GOT3 (cell line): ENCODE data around the gene DOCK9.

Experiments
- DNase-seq: peaks from one replicate; lab custom pipeline; 2025; ENCODE audit warnings: mixed read lengths; lab: John Stamatoyannopoulos, UW

DOCK9 gene

DNA sequence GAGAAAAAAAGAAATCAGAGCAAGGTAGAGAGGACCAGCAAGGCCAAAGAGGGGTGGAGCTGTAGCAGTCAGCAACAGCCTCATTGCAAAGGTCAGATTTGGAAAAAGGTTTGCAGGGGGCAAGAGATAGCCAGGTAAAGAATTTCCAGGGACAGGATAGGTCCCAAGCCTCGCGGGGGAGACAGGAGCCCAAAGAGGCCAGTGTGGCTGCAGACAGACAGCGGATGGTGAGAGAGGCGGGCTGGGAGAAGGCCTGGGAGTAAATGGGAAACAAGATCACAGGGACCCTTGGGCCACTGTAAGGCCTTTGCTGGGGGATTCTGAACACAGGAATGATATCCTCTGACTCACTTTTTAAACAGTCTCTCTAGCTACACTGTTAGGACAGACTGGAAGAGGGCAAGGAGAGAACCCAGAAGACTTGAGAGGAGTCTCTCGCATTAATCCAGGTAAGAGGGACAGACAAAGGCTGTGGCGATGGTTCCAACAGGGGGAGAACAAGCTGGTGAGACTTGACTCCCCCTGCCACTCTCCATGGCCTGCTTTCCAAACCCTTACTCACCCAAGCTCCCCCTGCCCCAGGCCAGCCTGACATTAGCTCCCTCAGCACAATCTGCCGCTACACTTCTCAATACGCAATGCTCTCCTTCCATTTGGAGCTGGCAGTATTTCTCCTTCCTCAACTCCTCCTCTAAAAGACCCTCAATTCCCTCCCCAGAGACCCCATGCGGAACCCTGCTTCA is 31.8 kb downstream of the DOCK9 start:
- no peak for DNase-seq

DNA sequence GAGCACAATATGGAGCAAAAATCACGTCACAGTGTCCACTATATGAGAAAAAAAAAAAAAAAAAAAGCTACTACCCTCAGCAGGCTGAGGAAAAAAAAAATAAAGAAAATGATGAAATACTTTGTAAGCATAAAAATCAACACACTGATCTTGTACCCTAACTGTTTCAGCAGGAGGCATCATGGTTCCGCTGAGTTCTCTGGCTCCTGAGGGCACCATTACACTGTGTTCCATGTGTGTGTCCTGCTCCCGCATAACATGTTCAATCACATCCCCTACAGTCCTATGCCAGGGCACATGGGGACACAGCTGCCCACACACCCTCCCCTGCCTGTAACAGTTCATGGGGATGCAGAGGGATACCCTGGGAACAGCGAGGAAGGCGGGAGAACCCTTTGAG is 33.5 kb downstream of the DOCK9 start:
- DNase-seq = no peak

DNA sequence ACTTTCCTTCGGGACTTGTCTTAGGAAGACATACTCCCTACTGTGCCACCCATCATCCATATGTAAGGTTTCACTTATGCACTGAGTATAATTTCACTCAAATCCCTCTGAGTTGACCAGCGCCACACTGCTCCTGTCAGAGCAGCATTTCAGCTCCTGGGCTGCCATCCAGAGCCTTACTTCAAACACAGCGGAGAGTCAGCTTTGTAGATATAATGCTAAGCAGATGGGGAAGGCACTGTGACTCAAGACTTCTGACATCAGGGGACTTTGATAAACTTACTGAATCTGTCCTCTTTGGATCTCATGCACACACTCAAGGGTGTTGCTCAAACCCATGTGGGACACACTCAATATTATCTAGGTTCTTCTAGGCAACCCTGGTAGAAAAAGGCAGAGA is 34.9 kb downstream of the DOCK9 start:
- DNase-seq = no peak

DNA sequence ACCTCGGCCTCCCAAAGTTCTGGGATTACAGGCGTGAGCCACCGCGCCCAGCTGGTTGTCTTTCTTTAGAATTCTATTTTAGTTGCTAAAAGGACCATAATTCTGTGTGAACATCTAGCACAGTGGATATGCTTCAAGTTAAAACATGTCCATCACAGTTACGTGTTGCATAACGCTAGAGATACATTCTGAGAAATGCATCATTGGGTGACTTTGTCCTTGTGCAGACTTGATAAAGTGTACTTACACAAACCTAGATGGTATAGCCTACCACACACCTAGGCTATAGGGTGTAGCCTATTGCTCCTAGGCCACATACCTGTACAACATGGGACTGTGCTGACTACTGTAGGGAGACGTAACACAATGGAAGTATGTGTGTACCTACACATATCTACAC is 35.4 kb downstream of the DOCK9 start:
- no peak for DNase-seq

DNA sequence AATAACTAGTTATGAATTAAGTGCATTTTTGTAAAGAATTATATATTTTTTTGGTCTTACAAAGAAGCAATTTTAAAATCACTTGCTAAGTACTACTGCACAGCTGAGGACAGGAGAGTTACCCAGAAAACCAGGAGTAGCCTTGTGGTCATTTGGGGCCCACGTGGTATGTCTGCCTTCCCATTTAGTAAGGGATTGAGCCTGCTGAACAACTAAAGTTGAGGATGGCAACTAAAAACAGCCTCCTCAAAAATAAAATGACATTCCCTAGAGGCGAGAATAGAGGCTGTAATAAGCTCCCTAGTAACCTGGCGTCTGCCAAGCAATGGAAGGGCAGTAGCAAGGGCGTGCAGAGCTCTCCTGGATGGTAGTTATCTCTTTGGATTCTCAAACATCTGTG is 36.3 kb downstream of the DOCK9 start:
- DNase-seq = no peak

DNA sequence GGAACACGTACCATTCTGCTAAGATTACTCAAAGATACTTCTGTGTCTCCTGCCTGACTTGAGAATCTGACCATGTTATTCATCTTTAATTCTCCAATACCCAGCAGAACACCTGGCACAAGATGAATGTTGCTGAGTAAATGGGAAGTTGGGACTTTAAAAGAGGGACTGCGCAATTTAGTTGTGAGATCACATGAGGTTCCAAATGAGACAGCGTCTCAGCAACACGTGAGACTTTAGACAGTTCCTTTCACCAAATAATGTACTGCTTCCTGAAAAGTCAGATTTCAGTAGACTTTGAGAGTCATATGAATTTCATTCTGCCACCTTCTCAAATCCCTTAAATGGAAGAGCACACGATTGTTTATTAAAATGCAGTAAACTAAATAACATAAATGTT is 36.7 kb downstream of the DOCK9 start:
- DNase-seq = no peak

DNA sequence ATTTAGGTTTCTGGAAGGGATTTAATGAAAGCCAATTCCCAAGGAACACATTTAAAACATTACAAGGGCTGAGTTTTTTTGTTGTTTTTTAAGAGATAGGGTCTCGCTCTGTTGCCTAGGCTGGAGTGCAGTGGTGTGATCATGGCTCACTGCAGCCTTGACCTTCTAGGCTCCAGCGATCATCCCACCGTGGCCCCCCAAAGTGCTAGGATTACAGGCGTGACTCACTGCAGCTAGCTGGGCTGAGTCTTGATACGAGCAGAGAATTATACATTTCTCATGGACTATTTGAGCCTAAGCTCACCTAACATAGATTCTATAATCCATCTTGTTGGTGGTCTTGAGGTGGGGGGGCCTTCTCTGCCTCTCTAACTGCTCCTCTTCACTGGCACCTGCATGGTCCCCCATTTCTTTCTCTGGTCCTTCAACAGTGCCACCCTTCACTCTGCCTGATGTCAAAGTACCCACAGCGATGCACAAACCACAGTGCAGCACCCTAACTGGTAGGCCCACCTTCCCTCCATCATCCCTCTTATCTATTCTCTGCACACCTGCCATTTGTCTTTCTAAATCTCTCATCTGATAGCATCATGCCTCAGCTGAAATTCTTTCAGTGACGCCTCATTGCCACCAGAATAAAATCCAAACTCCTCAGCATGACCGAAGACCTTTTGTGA is 37.4 kb downstream of the DOCK9 start:
- no peak for DNase-seq

DNA sequence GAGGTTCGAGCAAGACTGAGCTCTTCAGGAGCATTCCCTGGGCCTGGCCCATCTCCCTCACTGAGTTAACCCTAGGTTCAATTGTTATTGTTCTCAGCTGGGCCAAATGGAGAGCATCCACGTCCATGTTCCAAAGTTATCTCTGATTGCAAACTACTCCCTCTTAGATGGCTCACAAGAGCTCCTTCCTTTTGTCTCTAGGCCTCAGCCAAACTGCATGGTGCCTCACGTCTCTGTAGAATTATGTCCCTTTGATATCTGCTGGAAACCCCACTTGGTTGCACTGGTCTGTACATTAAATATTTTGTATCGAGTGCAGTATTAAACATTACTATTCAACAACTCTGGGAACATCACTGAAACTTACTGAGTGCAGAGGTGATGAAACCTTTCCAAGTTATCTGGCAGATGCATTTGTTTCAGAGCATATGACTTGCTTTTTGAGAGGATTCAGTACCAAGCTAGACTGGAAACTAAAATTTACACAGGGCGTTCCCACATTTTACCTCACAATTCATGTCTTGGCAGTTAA is 38.1 kb downstream of the DOCK9 start:
- DNase-seq = no peak

DNA sequence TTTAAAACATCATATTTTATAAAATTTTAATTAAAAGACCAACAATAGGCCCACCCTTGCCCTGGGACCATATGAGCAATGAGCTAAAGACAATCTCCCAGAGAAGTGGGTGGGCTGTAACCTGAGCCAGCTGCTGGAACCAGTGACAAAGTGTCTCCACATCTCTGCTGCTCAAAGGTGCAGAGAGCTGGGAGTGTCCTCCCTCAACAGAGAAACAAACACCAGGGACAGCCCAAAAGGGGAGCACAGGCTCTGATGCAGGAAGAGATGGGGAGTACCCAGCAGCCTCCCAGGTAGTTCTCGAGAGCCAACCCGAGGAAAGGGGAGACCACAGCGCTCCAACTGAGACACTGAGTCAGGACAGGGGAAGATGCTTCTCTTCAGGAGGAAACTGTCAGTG is 39.1 kb downstream of the DOCK9 start:
- DNase-seq = no peak

DNA sequence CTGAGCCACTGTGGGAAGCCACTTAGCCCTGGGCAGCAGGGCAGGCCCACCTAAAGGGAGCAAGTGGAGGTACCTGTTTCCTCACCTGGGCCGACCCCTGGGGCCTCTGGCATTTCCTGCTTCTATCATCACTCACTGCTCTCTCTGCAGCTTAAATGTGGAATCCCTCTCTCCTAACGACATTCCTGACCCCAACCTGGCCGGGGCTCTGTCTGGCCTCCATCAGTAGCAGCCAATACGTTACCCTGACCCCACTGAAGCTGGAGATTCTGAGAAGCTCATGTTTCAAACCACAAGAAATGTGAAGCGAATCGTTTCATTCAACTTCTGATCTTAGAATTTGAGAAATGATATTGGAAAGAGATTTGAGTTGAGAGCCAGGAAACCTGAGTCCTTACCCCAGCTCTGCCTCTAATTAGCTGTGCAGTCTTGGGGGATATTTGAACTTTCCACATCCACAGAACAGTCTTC is 39.9 kb downstream of the DOCK9 start:
- no peak for DNase-seq

DNA sequence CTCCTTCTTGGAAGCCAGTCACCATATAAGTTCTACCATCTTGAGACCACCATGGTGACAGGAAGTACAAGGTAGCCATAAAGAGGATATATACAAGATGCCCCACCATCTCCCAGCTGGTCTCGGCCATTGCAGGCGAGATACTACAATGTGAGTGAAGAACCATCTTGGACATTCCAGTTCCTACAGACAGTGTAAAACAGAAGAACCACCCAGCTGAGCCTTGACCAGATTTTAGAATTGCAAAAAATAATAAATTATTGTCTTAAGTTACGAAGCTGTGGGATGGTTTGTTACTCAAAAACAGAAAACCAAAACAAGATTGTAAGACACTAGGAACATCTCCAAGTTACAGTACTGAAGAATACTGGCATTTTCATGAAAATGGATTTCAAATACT is 43.6 kb downstream of the DOCK9 start:
- no peak for DNase-seq

DNA sequence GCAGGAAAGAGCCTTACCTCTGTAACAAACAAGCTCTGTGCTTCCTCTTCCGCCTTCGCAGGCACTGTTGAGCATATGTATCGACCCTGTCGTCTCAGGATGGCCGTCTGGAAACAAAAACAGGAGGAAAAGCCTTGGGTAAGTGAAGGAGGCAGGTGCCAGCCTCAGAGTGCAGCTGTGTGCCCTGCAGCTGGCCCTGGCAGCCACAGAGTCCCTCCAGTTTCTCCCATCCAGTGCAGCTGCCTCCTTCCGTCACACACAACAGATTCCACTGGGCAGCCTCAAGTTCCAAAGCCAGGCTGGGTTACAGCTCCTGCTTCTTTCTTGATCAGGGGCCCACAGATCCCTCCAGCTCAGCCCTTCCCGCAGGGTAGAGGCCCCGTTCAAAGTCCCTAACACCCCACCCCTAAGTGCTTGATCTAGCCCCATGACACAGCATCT is 47.7 kb downstream of the DOCK9 start:
- no peak for DNase-seq

DNA sequence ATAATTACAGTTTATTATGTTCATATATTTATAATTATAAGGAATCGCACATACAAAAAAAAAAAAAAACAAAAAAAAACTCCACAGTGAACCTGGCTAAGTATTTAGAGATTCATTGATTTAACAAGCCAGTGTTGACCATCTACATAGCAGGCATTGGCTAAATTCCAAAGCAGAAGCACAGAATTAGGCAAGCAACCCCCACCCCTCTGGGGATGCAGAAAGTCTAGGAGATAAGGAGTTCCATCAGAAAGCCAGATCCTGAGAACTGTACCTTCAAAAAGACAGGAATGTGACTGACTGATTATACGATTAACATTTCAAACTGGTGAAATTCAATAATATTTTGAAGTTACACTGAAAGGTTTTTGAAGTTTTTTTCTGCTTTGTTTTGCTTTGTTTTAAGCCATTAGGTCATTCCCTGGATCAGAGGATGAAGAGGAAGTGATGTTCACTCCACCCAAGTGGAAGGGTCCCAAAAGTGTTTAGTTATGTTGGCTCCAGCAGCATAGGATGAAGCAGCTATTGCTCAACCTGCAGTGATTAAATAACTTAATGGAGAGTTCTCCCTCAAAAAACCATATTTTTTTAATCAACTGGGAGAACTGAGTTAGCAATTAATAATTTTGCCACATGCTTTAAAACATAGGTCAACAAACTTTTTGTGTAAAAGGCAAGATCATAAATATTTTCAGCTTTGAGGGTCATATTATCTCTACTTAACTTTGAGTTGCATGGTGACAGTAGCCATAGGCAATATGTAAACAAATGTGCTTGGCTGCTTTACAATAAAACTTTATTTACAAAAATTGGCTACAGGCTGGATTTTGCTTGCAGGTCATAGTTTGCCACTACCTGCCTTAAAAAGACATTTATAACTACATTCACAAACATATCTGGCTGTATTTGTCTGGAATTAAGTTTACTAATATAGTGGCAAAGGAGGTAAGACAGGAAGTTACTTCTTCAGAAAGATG is 49.6 kb downstream of the DOCK9 start:
- DNase-seq = no peak

DNA sequence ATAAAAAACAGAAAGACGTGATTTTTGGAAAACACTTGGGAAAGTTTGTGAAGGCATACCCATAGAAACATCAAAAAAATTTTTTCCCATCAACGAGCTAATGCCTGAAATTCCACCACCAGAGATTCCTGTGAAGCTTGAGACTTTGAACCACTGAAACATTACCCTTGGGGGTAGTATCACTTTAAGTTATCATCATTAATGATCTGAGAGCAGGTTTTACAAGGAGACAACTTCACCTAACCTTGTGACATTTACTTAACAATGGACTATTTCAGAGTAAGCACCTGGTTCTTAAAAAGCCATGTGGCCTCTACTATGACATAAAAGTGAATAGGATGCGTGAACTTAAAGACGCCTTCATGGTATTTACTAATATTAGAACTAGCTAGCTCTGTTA is 51.9 kb downstream of the DOCK9 start:
- DNase-seq = no peak

DNA sequence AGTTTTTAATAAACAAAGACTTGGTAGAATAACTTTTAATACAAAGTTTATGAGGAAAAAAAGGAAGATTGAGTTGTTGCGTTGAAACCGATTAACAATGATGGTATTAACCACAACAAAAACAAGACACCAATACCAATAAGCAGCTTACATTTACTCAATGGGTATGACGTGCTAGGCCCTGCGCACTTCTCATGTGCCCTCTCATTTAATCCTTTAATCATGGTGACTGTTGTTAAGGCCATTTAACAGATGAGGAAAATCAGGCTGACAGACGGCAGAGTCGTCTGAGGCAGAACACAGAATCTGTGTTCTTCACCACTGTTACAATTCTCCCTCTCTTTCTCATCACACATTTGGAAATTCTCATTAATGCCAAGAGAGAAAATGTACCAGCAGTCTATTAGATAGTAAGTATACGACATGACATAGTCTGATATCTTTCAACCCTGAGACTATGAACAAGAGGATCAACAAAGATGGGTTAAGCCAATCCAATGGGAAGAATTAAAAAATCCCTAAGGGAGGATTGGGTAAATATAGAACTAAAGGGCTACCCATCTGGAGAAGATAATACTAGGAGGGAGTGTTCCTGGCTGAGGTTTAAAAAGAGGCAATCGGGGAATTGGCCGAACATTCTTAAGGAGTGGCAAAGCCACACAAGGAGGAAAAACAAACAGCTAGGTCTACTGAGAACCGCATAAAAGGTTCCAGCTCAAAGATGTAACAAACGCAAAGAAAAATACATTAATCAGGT is 54.0 kb downstream of the DOCK9 start:
- DNase-seq = no peak

DNA sequence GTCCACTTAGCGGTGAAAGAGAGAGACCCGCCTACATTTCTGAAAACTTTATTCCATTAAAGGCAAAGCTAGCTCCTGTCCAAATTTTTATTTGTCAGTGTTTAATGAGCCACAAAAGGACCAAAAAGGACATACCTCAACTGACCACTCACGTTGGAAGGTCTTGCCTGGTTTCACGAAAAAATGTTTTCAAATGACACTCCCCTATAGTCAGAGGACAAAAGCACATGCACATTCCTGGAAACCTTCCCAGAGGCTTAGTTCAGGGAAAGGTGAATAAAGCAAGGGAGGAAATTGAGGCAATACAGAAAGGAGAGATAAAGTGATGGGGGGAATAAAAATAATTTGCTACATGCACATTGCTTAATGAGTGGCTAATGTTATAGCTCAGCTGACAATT is 55.6 kb downstream of the DOCK9 start:
- DNase-seq = no peak

DNA sequence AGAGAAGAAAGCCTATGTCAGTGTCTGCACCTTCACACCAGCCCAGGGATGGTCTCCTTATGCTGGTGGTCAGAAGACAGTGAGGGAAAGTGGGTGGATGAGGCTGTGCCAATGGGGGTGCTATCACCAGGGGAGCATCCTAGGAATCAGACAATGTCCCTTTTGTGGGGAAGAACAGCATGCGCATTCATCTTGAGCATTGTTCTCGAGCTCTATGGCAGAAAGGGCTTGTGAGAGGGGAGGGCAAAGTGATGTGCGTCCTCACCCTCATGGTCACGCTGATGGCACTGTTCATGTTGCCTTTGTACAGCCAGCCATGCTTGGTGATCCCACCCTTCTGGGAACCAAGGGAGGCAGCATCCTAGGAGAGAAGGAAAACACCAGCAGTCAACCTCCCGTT is 56.1 kb downstream of the DOCK9 start:
- DNase-seq = no peak

DNA sequence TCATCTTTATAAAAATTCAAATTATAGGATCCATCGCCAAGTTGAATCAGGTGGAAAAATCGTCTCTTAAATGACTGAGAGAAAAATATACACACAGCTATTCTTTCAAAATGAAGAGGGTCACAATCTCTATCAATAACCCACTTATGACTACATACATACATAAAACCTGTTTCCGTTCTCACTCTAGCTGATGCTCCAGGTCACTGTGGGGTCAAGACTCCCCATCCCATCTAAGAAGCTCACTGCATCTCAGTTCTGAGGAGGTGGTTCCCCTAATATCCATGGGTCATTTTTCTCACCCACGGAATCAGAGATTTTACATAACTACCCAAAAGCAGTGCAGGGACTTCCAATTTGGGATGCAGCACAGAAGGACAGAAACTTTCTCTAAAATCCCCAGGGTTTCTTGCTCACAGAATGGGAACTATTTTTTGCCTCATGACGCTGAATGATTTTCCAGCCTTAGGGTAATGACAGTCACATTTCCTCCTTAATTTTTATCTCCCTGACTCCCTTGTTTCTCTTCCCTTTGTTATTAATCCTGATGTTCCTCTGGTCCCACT is 56.8 kb downstream of the DOCK9 start:
- DNase-seq = no peak

DNA sequence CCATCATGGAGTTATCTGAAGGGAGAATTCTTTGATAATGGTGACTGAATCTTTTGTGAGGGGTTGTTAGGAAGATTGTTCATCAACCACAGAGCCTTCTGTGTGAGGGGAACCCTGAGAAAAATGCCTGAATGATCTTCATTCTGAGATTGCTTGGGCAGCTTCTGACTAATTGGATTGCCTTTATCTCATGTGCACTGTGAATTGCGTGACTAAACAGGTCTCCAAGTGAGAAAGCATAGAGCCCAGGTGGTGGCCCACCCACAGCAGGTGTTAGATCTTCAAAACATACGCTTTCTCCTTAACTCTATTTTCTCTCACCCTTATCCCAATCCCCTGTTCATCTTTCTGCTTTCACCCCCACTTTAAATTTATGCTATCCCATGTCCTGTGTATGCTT is 58.3 kb downstream of the DOCK9 start:
- DNase-seq = no peak

DNA sequence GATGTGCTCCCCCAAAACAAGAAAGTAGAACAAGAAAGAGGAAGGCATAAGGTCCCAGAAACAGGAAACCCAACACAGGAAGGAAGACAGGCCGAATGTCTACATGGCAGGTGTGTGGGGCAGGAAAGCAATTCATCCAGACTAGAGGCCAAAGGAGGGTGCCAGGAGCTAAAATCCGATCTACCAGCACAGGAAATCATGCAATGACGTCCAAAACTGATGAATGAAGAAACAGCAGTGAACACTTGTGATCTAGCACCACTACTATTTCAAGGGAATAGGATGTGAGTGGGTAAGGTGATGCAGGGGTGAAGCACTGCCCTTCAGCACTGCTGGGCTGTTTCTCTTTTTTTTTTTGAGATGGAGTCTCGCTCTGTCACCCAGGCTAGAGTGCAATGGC is 59.1 kb downstream of the DOCK9 start:
- no peak for DNase-seq

DNA sequence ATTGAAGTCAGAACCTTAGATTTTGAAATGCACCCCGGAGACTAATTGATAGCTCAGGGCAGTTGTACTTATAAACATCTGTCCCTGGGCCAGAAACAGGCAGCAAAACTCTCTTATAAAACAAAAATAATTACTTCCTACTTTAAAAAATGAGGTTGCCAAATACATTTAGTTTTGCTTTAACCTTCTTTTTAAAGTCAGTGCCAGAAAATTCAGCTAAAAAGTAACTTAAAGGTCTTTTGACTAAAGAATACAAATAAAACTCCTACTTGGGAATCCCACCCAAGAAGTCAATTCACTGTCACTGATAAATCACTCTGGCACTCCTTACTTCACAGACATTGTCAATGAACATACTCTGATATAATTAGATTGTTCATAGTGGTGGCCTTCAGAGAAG is 60.7 kb downstream of the DOCK9 start:
- no peak for DNase-seq
